Psoas muscle (tissue), 8 donors: Measurements from ENCODE around the gene ALKBH4. TPM values are rescaled to one million over a fixed set of nuclear protein-coding genes. Genes with fewer than 3 reads are reported as not detected.

Experiments
- ATAC-seq, 4 donors: fragments of 200-7000 bp; cut with Tn5 transposase; one replicate each; pipeline ENCODE4 v1.9.1; 2020; ENCODE audit warnings: moderate library complexity in 3 of 4, mild to moderate bottlenecking in 2 of 4
- DNase-seq, 2 donors: peaks; one replicate each; pipeline ENCODE4 v3.0.0-alpha.2; 2020
- H3K27ac ChIP-seq: fragments of 200-600 bp; one replicate; pipeline ENCODE4 v1.8.0; 2022
- H3K27me3 ChIP-seq, 3 donors: fragments of 200-600 bp in 1 of 3; one replicate each; pipeline versions ENCODE4 v1.6.1 to v1.8.0; 2013 to 2022; ENCODE audit warnings: low read length in 2 of 3, mild to moderate bottlenecking in 2 of 3, moderate library complexity in 1 of 3; ENCODE audit not compliant: insufficient read depth in 3 of 3
- H3K36me3 ChIP-seq, 2 donors: fragments of 200-600 bp in 1 of 2; one replicate each; pipeline versions ENCODE4 v1.6.1 to v1.8.0; 2013 to 2022; ENCODE audit warnings: low read depth in 1 of 2, mild to moderate bottlenecking in 1 of 2, moderate library complexity in 1 of 2; ENCODE audit not compliant: insufficient read depth in 1 of 2
- H3K4me1 ChIP-seq: fragments of 200-600 bp; one replicate; pipeline ENCODE4 v1.8.0; 2022
- H3K4me3 ChIP-seq: fragments of 200-600 bp; one replicate; pipeline ENCODE4 v1.8.0; 2022; ENCODE audit warnings: mild to moderate bottlenecking
- H3K9me3 ChIP-seq: fragments of 200-600 bp; one replicate; pipeline ENCODE4 v1.8.0; 2022
- WGBS, 3 donors: extraction: QIAGEN DNeasy Blood & Tissue Kit; methylation state at CpG; one replicate each; pipeline versions ENCODE4 v1.1.6 to v1.1.7; 2013; 5-methylcytosine and 5-hydroxymethylcytosine counted together
- intact Hi-C, 2 donors: fragments of 100-400 bp; cut with DNase I; formaldehyde crosslinking; loops; one replicate each; pipeline versions ENCODE4 v1.11.0 to v1.14.2; 2022
- polyA plus RNA-seq, 3 donors: library from polyadenylated mRNA; stranded (reverse); fragments of 200-250 nt; gene quantifications; one replicate each; pipeline ENCODE4 v1.2.3, GENCODE V29; 2013
- total RNA-seq, 4 donors: library from RNA; stranded (reverse); fragmentation: NEBNext Ultra II Directional in 2 of 4; extraction: Animal tissue kit (Norgen Biotek cat#: 25700) in 2 of 4; gene quantifications; one replicate each; pipeline versions ENCODE4 v1.2.1 to v1.2.4, GENCODE V29; 2021 to 2023
- TF ChIP-seq, protein P1 (sequence below): fragments of 200-600 bp; IDR thresholded peaks from one replicate; pipeline ENCODE4 v1.8.0; 2022; ENCODE audit warnings: antibody characterized with exemption
- donor health status: healthy with polysubstance abuse.
- donor health status: DM: no; HTN: no; CAD: no; lungs with moderate emphysema.
- donor health status: Bipolar disorder and iron deficiency.
- donor health status: healthy.
- donor health status: DM: yes; HTN: yes; CAD: no.
- donor health status: DM: no; HTN: no; CAD: no.
- donor health status: DM: no; HTN: no; CAD: no.
- donor health status: DM: yes; HTN: yes; CAD: no.

Gene ALKBH4
- total and polyA plus RNA-seq, 7 donors = 2.7 to 11.1 (median 8.2) TPM

DNA sequence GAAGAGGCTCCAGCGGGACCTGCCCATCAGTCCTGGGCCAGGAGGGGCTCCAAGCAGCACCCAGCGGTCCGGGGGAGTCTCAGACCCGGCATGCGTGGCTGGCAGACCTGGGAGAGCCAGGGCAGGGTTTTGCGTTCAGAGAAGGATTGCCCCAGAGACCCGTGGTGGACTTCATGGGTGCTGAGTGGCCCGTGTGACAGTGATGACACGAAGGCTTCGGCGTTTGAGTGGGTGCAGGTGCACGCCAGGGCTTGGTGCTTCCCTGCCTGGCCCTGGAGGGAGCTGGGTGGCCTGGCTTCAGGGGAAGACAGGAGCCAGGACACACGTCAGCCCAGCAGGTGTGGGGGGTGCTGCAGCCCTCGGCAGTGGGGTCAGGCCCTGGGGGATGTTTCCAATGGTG, 17.4 kb downstream of the ALKBH4 start:
- ATAC-seq = no peak
- TF ChIP-seq, protein P1, sequence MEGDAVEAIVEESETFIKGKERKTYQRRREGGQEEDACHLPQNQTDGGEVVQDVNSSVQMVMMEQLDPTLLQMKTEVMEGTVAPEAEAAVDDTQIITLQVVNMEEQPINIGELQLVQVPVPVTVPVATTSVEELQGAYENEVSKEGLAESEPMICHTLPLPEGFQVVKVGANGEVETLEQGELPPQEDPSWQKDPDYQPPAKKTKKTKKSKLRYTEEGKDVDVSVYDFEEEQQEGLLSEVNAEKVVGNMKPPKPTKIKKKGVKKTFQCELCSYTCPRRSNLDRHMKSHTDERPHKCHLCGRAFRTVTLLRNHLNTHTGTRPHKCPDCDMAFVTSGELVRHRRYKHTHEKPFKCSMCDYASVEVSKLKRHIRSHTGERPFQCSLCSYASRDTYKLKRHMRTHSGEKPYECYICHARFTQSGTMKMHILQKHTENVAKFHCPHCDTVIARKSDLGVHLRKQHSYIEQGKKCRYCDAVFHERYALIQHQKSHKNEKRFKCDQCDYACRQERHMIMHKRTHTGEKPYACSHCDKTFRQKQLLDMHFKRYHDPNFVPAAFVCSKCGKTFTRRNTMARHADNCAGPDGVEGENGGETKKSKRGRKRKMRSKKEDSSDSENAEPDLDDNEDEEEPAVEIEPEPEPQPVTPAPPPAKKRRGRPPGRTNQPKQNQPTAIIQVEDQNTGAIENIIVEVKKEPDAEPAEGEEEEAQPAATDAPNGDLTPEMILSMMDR = no peak
- Histone ChIP-seq H3K27me3 (no peaks in the 10 kb centered on the region), H3K9me3 (no peaks in the 10 kb centered on the region), H3K27ac (no peak overlapping the region), H3K4me3 (no peak overlapping the region), H3K4me1 (no peaks in the 10 kb centered on the region), H3K36me3 (peaks cover 0 to 9% of the 10 kb centered on the region in 2 donors)
- DNase-seq = no peak
- WGBS, 3 donors = 85 to 92% (median 92%) methylated on average over 14 of the region's 14 CpGs
- intact Hi-C loops = no loop called here

DNA sequence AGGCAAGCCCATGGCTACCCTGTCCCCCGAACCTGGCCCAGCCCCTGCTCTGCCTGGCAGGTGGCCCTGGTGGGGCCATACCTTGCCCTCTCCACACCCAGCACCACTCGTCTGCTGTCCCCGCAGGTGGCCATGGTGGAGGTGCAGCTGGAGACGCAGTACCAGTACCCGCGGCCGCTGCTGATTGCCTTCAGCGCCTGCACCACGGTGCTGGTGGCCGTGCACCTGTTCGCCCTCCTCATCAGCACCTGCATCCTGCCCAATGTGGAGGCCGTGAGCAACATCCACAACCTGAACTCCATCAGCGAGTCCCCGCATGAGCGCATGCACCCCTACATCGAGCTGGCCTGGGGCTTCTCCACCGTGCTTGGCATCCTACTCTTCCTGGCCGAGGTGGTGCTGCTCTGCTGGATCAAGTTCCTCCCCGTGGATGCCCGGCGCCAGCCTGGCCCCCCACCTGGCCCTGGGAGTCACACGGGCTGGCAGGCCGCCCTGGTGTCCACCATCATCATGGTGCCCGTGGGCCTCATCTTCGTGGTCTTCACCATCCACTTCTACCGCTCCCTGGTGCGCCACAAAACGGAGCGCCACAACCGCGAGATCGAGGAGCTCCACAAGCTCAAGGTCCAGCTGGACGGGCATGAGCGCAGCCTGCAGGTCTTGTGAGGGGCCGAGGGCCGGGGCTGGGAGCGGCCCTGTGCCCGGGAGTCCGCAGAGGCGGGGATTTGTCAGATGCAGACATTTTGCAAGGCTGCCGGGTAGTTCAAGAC, 18.1 kb downstream of the ALKBH4 start:
- no peak for DNase-seq
- TF ChIP-seq, protein P1 = no peak
- ATAC-seq = no peak
- peaks cover 0 to 9% of the 10 kb centered on the region in 2 donors for H3K36me3 ChIP-seq
- H3K27me3 ChIP-seq = no peaks in the 10 kb centered on the region
- no peaks in the 10 kb centered on the region for H3K9me3 ChIP-seq
- H3K4me3 ChIP-seq = no peak overlapping the region
- 93 to 95% (median 94%) methylated on average over 40 to 41 of the region's 41 CpGs for WGBS, 3 donors
- intact Hi-C loops = no loop called here
- H3K27ac ChIP-seq = no peak overlapping the region
- H3K4me1 ChIP-seq = no peaks in the 10 kb centered on the region

DNA sequence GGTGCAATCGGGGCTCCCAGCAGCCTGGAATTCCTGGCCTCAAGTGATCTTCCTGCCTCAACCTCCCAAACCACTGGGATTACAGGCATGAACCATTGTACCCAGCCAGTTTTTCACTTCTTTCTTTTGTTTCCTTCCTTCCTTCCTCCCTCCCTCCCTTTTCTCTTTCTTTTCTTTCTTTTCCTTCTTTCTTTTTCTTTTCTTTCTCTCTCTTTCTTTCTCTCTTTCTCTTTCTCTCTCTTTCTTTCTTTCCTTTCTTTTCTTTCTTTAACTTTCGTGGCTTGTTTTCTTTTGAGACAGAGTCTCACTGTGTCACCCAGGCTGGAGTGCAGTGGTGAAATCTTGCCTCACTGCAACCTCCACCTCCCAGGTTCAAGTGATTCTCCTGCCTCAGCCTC, 19.0 kb downstream of the ALKBH4 start:
- 57 to 79% (median 71%) methylated on average over 2 of the region's 2 CpGs for WGBS, 3 donors
- TF ChIP-seq, protein P1 = no peak
- Histone ChIP-seq H3K4me3 (no peak overlapping the region), H3K9me3 (no peaks in the 10 kb centered on the region), H3K36me3 (peaks cover 0 to 9% of the 10 kb centered on the region in 2 donors), H3K27ac (no peak overlapping the region), H3K4me1 (no peaks in the 10 kb centered on the region), H3K27me3 (no peaks in the 10 kb centered on the region)
- ATAC-seq (no peak), DNase-seq (no peak)
- intact Hi-C loops = no loop called here

DNA sequence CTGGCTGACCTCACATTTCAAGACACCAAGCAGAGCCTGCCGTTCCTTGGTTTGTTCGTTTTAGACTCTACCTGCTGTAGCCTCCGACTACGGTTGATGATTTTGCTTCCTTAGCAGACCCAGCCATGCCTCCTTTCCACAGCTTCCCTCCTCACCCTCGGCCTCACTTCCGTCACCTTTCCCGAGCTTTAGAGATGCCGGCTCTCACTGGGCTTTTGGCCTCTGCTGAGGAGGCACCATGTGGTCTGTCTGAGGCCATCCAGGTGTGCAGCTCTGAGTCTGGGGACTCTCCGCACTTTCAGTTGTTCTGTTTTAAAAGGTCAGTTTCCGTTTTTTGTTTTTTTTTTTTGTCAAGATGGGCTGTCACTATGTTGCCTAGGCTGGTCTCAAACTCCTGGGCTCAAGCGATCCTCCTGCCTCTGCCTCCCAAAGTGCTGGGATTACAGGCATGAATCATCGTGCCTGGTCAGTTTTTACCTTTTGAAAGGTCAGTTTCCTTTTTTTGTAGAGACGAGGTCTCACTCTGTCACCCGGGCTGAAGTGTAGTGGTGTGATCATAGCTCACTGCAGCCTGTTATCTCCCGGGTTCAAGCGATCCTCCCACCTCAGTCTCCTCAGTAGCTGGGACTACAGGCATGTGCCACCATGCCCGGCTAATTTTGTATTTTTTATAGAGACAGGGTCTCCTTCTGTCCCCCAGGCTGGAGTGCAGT, 19.5 kb downstream of the ALKBH4 start:
- WGBS, 3 donors = 91 to 93% (median 92%) methylated on average over 17 of the region's 17 CpGs

More for the DNA sequence above, 19.5 kb downstream of the ALKBH4 start:
- no peak for DNase-seq
- H3K36me3 ChIP-seq = peaks cover 0 to 9% of the 10 kb centered on the region in 2 donors
- intact Hi-C loops = no loop called here
- TF ChIP-seq, protein P1 = no peak
- H3K9me3 ChIP-seq = no peaks in the 10 kb centered on the region
- H3K27me3 ChIP-seq = no peaks in the 10 kb centered on the region
- H3K4me1 ChIP-seq = peaks cover 4% of the 10 kb centered on the region
- no peak overlapping the region for H3K27ac ChIP-seq
- H3K4me3 ChIP-seq = no peak overlapping the region
- ATAC-seq = no peak
